Astrocyte (in vitro differentiated cells and primary cell): Measurements from ENCODE around the gene C15orf40. TPM values are rescaled to one million over a fixed set of nuclear protein-coding genes. Genes with fewer than 3 reads are reported as not detected.

Experiments used
- DNase-seq: peaks from one replicate; pipeline ENCODE4 v3.0.0-alpha.2; 2010; ENCODE audit warnings: low read depth
- FAIRE-seq: peaks from 2 replicates; lab custom pipeline; 2011; peaks lifted over from hg19 to GRCh38; lab: Jason Lieb, UNC
- H2AFZ ChIP-seq: 2 replicates; pipeline ENCODE4 v1.6.0; 2012; ENCODE audit warnings: low read depth, low read length, inconsistent platforms
- H3K27ac ChIP-seq: 2 replicates; pipeline ENCODE4 v1.5.1; 2011; ENCODE audit warnings: low read depth, low read length, inconsistent platforms
- H3K27me3 ChIP-seq: 2 replicates; pipeline ENCODE4 v1.6.0; 2011; ENCODE audit warnings: low read length, inconsistent platforms; ENCODE audit not compliant: insufficient read depth
- H3K36me3 ChIP-seq: 2 replicates; pipeline ENCODE4 v1.5.1; 2011; ENCODE audit warnings: low read length, inconsistent platforms; ENCODE audit not compliant: insufficient read depth
- H3K4me1 ChIP-seq: 2 replicates; pipeline ENCODE4 v1.5.1; 2011; ENCODE audit warnings: low read length, inconsistent platforms; ENCODE audit not compliant: insufficient read depth
- H3K4me2 ChIP-seq: 2 replicates; pipeline ENCODE4 v1.6.0; 2012; ENCODE audit warnings: low read length, inconsistent platforms
- H3K4me3 ChIP-seq: 2 replicates; pipeline ENCODE4 v1.5.1; 2011; ENCODE audit warnings: low read depth, mild to moderate bottlenecking, low read length, inconsistent platforms; ENCODE audit not compliant: insufficient read depth
- H3K79me2 ChIP-seq: 2 replicates; pipeline ENCODE4 v1.6.0; 2012; ENCODE audit warnings: mild to moderate bottlenecking, low read length, inconsistent platforms; ENCODE audit not compliant: insufficient read depth
- H3K9ac ChIP-seq: 2 replicates; pipeline ENCODE4 v1.6.0; 2012; ENCODE audit warnings: mild to moderate bottlenecking, low read length, inconsistent platforms
- H3K9me3 ChIP-seq: 2 replicates; pipeline ENCODE4 v1.5.1; 2012; ENCODE audit warnings: low read depth, mild to moderate bottlenecking, low read length, inconsistent platforms; ENCODE audit not compliant: insufficient read depth
- H4K20me1 ChIP-seq: 2 replicates; pipeline ENCODE4 v1.6.0; 2012; ENCODE audit warnings: low read length, inconsistent platforms; ENCODE audit not compliant: insufficient read depth
- H3K27ac Mint-ChIP-seq: one replicate; pipeline ENCODE4 v1.8.0; 2021; ENCODE audit warnings: mild to moderate bottlenecking, mixed read lengths; ENCODE audit not compliant: unreplicated experiment
- H3K27me3 Mint-ChIP-seq: one replicate; pipeline ENCODE4 v1.8.0; 2021; ENCODE audit warnings: low read depth, mixed read lengths; ENCODE audit not compliant: unreplicated experiment
- H3K36me3 Mint-ChIP-seq: one replicate; pipeline ENCODE4 v1.8.0; 2021; ENCODE audit warnings: low read depth, mixed read lengths; ENCODE audit not compliant: unreplicated experiment
- H3K4me1 Mint-ChIP-seq: one replicate; pipeline ENCODE4 v1.8.0; 2021; ENCODE audit warnings: low read depth, mixed read lengths; ENCODE audit not compliant: unreplicated experiment
- H3K4me3 Mint-ChIP-seq: one replicate; pipeline ENCODE4 v1.8.0; 2021; ENCODE audit warnings: mild to moderate bottlenecking, moderate library complexity, mixed read lengths; ENCODE audit not compliant: unreplicated experiment
- H3K9me3 Mint-ChIP-seq: one replicate; pipeline ENCODE4 v1.8.0; 2021; ENCODE audit warnings: mild to moderate bottlenecking, mixed read lengths; ENCODE audit not compliant: unreplicated experiment
- CTCF ChIP-seq: IDR thresholded peaks from 2 replicates; pipeline ENCODE4 v1.5.1; 2011; ENCODE audit warnings: low read depth, mild to moderate bottlenecking, inconsistent platforms, low read length, moderate library complexity; ENCODE audit not compliant: insufficient read depth
- EZH2 ChIP-seq: IDR thresholded peaks from 2 replicates; pipeline ENCODE4 v1.6.1; 2012; ENCODE audit warnings: mild to moderate bottlenecking, low read length, inconsistent platforms; ENCODE audit not compliant: insufficient read depth
- total RNA-seq: library from RNA; stranded (reverse); gene quantifications from 2 replicates; pipeline ENCODE4 v1.2.1, GENCODE V29; 2021

Gene C15orf40
- total RNA-seq, 1 donor from 2014 or later, result 18.1 TPM

DNA sequence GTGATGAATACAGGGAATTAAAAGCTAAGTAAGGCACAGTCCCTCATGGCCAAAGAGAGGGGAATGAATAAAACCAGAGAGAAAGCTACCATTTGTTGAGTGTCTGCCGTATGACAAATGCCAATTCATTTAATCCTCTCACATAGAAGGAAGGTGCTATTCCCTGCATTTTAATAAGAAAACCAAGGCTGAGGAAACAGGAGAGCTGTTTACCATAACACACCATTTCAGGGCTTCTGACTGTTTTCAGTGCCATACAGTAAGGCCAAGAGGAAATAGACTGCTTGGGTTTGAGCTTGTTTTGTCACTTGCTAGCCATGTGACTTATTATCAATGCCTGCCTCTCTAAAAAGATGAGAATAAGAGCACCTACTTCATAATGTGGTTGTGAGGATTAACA, 45.6 kb upstream of the C15orf40 start:
- Histone ChIP-seq H3K27ac (no peak overlapping the region), H4K20me1 (peaks cover 53% of the 10 kb centered on the region), H3K4me1 (peaks cover 4% of the 10 kb centered on the region), H3K9me3 (no peaks in the 10 kb centered on the region), H3K4me2 (no peak overlapping the region), H3K79me2 (peaks cover 70% of the 10 kb centered on the region), H3K27me3 (no peaks in the 10 kb centered on the region), H3K9ac (no peak overlapping the region), H2AFZ (no peak overlapping the region), H3K4me3 (no peak overlapping the region), H3K36me3 (peaks cover 7% of the 10 kb centered on the region)
- no peak for DNase-seq
- Mint-ChIP-seq H3K36me3 (no peaks in the 10 kb centered on the region), H3K27me3 (no peaks in the 10 kb centered on the region), H3K4me1 (no peaks in the 10 kb centered on the region), H3K27ac (no peak overlapping the region), H3K4me3 (no peak overlapping the region), H3K9me3 (no peaks in the 10 kb centered on the region)
- FAIRE-seq, result no peak
- TF ChIP-seq EZH2 (no peak), CTCF (no peak)

- no peak overlapping the region for H3K9ac ChIP-seq
- Mint-ChIP-seq H3K27ac (no peak overlapping the region), H3K27me3 (no peaks in the 10 kb centered on the region), H3K4me3 (no peak overlapping the region), H3K4me1 (no peaks in the 10 kb centered on the region), H3K36me3 (no peaks in the 10 kb centered on the region), H3K9me3 (no peaks in the 10 kb centered on the region)
- DNase-seq (peak; percentile 65), FAIRE-seq (no peak)
- no peak overlapping the region for H3K4me3 ChIP-seq
- peaks cover 36% of the 10 kb centered on the region for H4K20me1 ChIP-seq
- no peak overlapping the region for H2AFZ ChIP-seq
- H3K9me3 ChIP-seq, result no peaks in the 10 kb centered on the region
- peaks cover 59% of the 10 kb centered on the region for H3K79me2 ChIP-seq
- H3K27me3 ChIP-seq, result no peaks in the 10 kb centered on the region
- H3K36me3 ChIP-seq, result peaks cover 16% of the 10 kb centered on the region
- H3K4me1 ChIP-seq, result no peaks in the 10 kb centered on the region
- TF ChIP-seq EZH2 (no peak), CTCF (no peak)
- H3K4me2 ChIP-seq, result no peak overlapping the region
- no peak overlapping the region for H3K27ac ChIP-seq
These were observed 41.7 kb upstream of the C15orf40 start for GRCh38 chr15:83053151-83053550.

GRCh38 chr15:83046558-83047127, 35.2 kb upstream of the C15orf40 start:
- H3K4me1 Mint-ChIP-seq, result no peaks in the 10 kb centered on the region
- H3K4me1 ChIP-seq, result peaks cover 10% of the 10 kb centered on the region
- peaks cover 16% of the 10 kb centered on the region for H3K36me3 Mint-ChIP-seq
- no peak overlapping the region for H3K4me3 Mint-ChIP-seq
- no peaks in the 10 kb centered on the region for H3K27me3 ChIP-seq
- TF ChIP-seq CTCF (no peak), EZH2 (no peak)
- H3K27ac ChIP-seq, result no peak overlapping the region
- no peak overlapping the region for H3K4me2 ChIP-seq
- H3K9ac ChIP-seq, result no peak overlapping the region
- H3K4me3 ChIP-seq, result no peak overlapping the region
- H3K9me3 Mint-ChIP-seq, result no peaks in the 10 kb centered on the region
- peak; percentile 68 for FAIRE-seq
- no peak overlapping the region for H2AFZ ChIP-seq
- H3K27ac Mint-ChIP-seq, result no peak overlapping the region
- no peaks in the 10 kb centered on the region for H3K9me3 ChIP-seq
- peaks cover 24% of the 10 kb centered on the region for H3K36me3 ChIP-seq
- H4K20me1 ChIP-seq, result peaks cover 58% of the 10 kb centered on the region
- DNase-seq, result peak; percentile 70
- H3K27me3 Mint-ChIP-seq, result no peaks in the 10 kb centered on the region
- peaks cover 78% of the 10 kb centered on the region for H3K79me2 ChIP-seq
